T-helper 1 cell treated with Interleukin-12 subunit alpha and Interleukin-12 subunit beta and Interleukin-4 antibody, amounts not matched to agents 30 μg/mL and 1 μg/mL, for 36 hours (primary cell): ENCODE measurements around the gene BORCS6.
"Not testable (repeated sequence)": the region's sequence is repeated elsewhere in the genome, so short reads cannot be mapped to it uniquely, and the experiment has no call there.

ENCODE experiments used
- H3K27ac Mint-ChIP-seq: one replicate; pipeline ENCODE4 v1.8.0; 2021; ENCODE audit warnings: mild to moderate bottlenecking, mixed read lengths
- H3K27me3 Mint-ChIP-seq: one replicate; pipeline ENCODE4 v1.8.0; 2021; ENCODE audit warnings: low read depth, mixed read lengths
- H3K36me3 Mint-ChIP-seq: one replicate; pipeline ENCODE4 v1.8.0; 2021; ENCODE audit warnings: low read depth, mixed read lengths
- H3K4me1 Mint-ChIP-seq: one replicate; pipeline ENCODE4 v1.8.0; 2021; ENCODE audit warnings: low read depth, mixed read lengths
- H3K4me3 Mint-ChIP-seq: one replicate; pipeline ENCODE4 v1.8.0; 2021; ENCODE audit warnings: mild to moderate bottlenecking, moderate library complexity, mixed read lengths
- H3K9me3 Mint-ChIP-seq: one replicate; pipeline ENCODE4 v1.8.0; 2021; ENCODE audit warnings: mixed read lengths

The BORCS6 gene

GRCh38 chr17:8188263-8188839 lies 1.6 kb downstream of the BORCS6 start:
- Mint-ChIP-seq H3K4me1 (peaks cover 15% of the 10 kb centered on the region), H3K27ac (no peak overlapping the region)

GRCh38 chr17:8187517-8188262 lies 2.3 kb downstream of the BORCS6 start:
- no peaks in the 10 kb centered on the region for H3K9me3 Mint-ChIP-seq
- H3K27ac Mint-ChIP-seq = no peak overlapping the region
- H3K4me3 Mint-ChIP-seq = no peak overlapping the region
- H3K27me3 Mint-ChIP-seq = peaks cover 6% of the 10 kb centered on the region
- H3K36me3 Mint-ChIP-seq = no peaks in the 10 kb centered on the region
- peaks cover 16% of the 10 kb centered on the region for H3K4me1 Mint-ChIP-seq

More at GRCh38 chr17:8188263-8188839, 1.6 kb downstream of the BORCS6 start:
- Mint-ChIP-seq H3K36me3 (no peaks in the 10 kb centered on the region), H3K9me3 (no peaks in the 10 kb centered on the region), H3K27me3 (peaks cover 4% of the 10 kb centered on the region), H3K4me3 (no peak overlapping the region)

GRCh38 chr17:8186787-8187516 lies 3.0 kb downstream of the BORCS6 start:
- H3K36me3 Mint-ChIP-seq = no peaks in the 10 kb centered on the region

GRCh38 chr17:8186446-8186786 lies 3.6 kb downstream of the BORCS6 start:
- no peaks in the 10 kb centered on the region for H3K9me3 Mint-ChIP-seq
- H3K27ac Mint-ChIP-seq = no peak overlapping the region

More at GRCh38 chr17:8186787-8187516, 3.0 kb downstream of the BORCS6 start:
- Mint-ChIP-seq H3K27me3 (peaks cover 10% of the 10 kb centered on the region), H3K27ac (no peak overlapping the region), H3K4me3 (no peak overlapping the region), H3K9me3 (no peaks in the 10 kb centered on the region), H3K4me1 (peaks cover 18% of the 10 kb centered on the region)

GRCh38 chr17:8185582-8186445 lies 4.2 kb downstream of the BORCS6 start:
- Mint-ChIP-seq H3K36me3 (no peaks in the 10 kb centered on the region), H3K4me1 (peaks cover 18% of the 10 kb centered on the region), H3K4me3 (no peak overlapping the region), H3K27me3 (peaks cover 18% of the 10 kb centered on the region), H3K27ac (no peak overlapping the region), H3K9me3 (no peaks in the 10 kb centered on the region)

More at GRCh38 chr17:8186446-8186786, 3.6 kb downstream of the BORCS6 start:
- Mint-ChIP-seq H3K4me1 (peaks cover 20% of the 10 kb centered on the region), H3K36me3 (no peaks in the 10 kb centered on the region), H3K4me3 (no peak overlapping the region), H3K27me3 (peaks cover 12% of the 10 kb centered on the region)

- H3K4me1 Mint-ChIP-seq = peaks cover 45% of the 10 kb centered on the region
- no peaks in the 10 kb centered on the region for H3K36me3 Mint-ChIP-seq
- no peaks in the 10 kb centered on the region for H3K9me3 Mint-ChIP-seq
- H3K27me3 Mint-ChIP-seq = peaks cover 12% of the 10 kb centered on the region
- peak overlapping the region; percentile 97 for H3K4me3 Mint-ChIP-seq
- H3K27ac Mint-ChIP-seq = peak overlapping the region; percentile 63
Observed at GRCh38 chr17:8176998-8177731, 12.8 kb downstream of the BORCS6 start.

GRCh38 chr17:8176197-8176940 lies 13.6 kb downstream of the BORCS6 start, which contains the start of gene TMEM107:
Gene TMEM107, minus strand, starts transcription at chr17:8176380. Its CDS starts 94 bp downstream, at chr17:8176286.
- no peaks in the 10 kb centered on the region for H3K36me3 Mint-ChIP-seq
- peak within 1 kb of the TSS; percentile 96 for H3K27ac Mint-ChIP-seq
- peak within 1 kb of the TSS; percentile 97 for H3K4me3 Mint-ChIP-seq
- peaks cover 42% of the 10 kb centered on the region for H3K4me1 Mint-ChIP-seq
- H3K27me3 Mint-ChIP-seq = peaks cover 7% of the 10 kb centered on the region
- no peaks in the 10 kb centered on the region for H3K9me3 Mint-ChIP-seq

GRCh38 chr17:8175795-8176196 lies 14.2 kb downstream of the BORCS6 start:
- Mint-ChIP-seq H3K27me3 (peaks cover 1% of the 10 kb centered on the region), H3K36me3 (no peaks in the 10 kb centered on the region), H3K4me3 (peak overlapping the region; percentile 97), H3K27ac (peak overlapping the region; percentile 96), H3K4me1 (peaks cover 43% of the 10 kb centered on the region), H3K9me3 (no peaks in the 10 kb centered on the region)

- Mint-ChIP-seq H3K27me3 (no peaks in the 10 kb centered on the region), H3K9me3 (no peaks in the 10 kb centered on the region), H3K36me3 (no peaks in the 10 kb centered on the region), H3K4me1 (peaks cover 43% of the 10 kb centered on the region), H3K27ac (peak overlapping the region; percentile 99), H3K4me3 (peak overlapping the region; percentile 91)
Observed at GRCh38 chr17:8173871-8174322, 16.1 kb downstream of the BORCS6 start.

GRCh38 chr17:8173056-8173870 lies 16.7 kb downstream of the BORCS6 start:
- Mint-ChIP-seq H3K36me3 (no peaks in the 10 kb centered on the region), H3K4me1 (peaks cover 43% of the 10 kb centered on the region), H3K27ac (peak overlapping the region; percentile 99), H3K4me3 (peak overlapping the region; percentile 91), H3K27me3 (no peaks in the 10 kb centered on the region), H3K9me3 (no peaks in the 10 kb centered on the region)

- not testable (repeated sequence) for H3K36me3 Mint-ChIP-seq, H3K9me3 Mint-ChIP-seq, H3K27ac Mint-ChIP-seq, H3K27me3 Mint-ChIP-seq, H3K4me3 Mint-ChIP-seq
- peaks cover 25% of the 10 kb centered on the region for H3K4me1 Mint-ChIP-seq
Observed at GRCh38 chr17:8170186-8170585, 19.8 kb downstream of the BORCS6 start.

- peaks cover 24% of the 10 kb centered on the region for H3K4me1 Mint-ChIP-seq
- H3K9me3 Mint-ChIP-seq = no peaks in the 10 kb centered on the region
- peaks cover 2% of the 10 kb centered on the region for H3K36me3 Mint-ChIP-seq
- H3K27ac Mint-ChIP-seq = no peak overlapping the region
- no peaks in the 10 kb centered on the region for H3K27me3 Mint-ChIP-seq
- H3K4me3 Mint-ChIP-seq = no peak overlapping the region
Observed at GRCh38 chr17:8167526-8167925, 22.5 kb downstream of the BORCS6 start.
